HL-60/S4 (cell line): ENCODE measurements around the gene RNF128.
"Not testable (repeated sequence)": the region's sequence is repeated elsewhere in the genome, so short reads cannot be mapped to it uniquely, and the experiment has no call there.

Experiments
- in situ Hi-C: fragments of 300-500 bp; cut with MboI; formaldehyde crosslinking; loops from 2 replicates; pipeline ENCODE4 v1.14.3; 2022; ENCODE audit warnings: low sequenced_read_pairs

RNF128 gene

DNA sequence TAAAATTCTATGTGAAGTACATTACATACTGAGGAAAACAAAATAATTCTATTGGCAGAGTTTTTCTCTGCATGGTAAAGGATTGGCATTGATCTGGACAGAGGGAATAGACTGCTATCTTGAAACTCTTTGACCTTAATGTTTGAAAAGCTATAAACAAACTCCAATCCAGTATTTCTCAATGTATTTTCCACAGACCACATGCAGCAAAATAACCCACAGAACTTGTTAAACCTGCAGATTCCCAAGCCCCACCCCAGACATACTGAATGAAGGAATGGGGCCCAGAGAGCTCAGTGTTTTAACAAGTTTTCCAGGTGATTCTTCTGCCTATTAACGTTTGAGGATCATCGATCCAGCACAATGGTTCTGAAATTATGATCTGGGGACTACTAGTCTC, 15.7 kb downstream of the RNF128 start:
- in situ Hi-C loops: no loop called here

DNA sequence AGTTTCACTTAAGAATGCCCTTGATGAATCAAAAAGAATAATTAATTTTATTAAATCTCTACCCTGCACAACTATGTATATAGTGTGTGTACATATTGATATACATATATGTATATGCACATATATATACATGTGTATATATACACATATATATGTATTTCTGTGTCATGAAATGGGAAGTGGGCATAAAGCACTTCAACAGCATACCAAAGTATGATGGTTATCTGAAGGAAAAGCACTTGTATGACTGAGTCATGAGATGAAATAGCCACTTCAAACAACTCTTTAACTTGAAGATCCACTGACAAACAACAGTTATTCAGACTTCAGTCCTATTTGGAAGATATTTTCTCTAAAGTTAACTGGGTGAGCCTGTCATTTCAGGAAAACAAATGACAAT, 16.3 kb downstream of the RNF128 start:
- in situ Hi-C loops: no loop called here

DNA sequence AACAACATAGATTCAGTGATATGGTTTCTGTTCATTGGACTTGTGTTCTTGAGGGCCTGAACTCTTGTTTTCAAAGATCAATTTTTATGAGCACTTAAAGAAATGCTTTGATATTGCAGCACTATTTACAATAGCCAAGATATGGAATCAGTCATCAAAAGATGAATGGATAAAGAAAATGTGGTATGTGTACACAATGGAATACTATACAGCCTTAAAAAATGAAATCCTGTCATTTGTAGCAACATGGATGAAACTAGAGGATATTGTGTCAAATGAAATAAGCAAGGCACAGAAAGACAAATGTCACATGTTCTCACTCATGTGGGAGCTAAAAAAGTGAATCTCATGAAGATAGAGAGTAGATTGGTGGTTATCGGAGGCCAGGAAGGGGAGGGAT, 21.9 kb downstream of the RNF128 start:
- in situ Hi-C loops: no loop called here

DNA sequence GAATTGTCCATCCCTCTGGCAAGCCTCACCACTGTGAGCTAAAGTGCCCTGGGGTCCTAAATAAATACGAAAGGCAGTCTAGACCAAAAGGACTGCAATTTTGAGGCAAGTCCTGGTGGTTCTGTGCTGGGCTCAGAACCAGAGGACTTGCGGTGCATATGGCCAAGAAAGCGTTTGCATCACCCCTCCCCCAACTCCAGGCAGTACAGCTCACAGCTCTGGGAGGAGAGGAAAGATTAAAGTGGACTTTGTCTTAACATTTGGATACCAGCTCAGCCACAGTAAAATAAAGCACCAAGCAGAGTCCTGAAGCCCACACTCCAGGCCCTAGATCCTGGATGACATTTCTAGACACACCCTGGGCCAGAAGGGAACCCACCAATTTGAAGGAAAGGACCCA, 24.9 kb downstream of the RNF128 start:
- in situ Hi-C loops: no loop called here

DNA sequence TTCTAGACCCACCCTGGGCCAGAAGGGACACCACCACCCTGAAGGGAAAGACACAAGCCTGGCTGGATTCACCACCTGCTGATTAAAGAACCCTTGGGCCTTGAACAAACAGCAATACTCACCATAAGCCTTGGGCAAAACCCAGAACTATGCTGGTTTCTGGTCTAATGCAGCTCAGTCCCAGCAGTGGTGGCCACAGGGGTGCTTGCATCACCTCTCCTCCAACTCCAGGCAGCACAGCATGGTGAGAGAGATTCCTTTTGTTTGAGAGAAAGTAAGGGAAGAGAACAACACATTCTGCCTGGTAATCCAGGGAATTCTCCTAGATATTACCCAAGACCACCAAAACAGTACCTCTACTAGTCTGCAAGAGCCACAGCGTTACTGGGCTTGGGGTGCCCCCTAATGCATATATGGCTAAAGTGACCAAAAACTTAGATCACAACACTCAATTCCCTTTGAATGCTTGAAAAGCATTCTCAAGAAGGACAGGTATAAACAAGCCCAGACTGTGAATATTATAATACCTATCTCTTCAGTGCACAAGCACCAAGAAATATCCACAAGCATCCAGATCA, 25.7 kb downstream of the RNF128 start:
- in situ Hi-C loops: no loop called here

DNA sequence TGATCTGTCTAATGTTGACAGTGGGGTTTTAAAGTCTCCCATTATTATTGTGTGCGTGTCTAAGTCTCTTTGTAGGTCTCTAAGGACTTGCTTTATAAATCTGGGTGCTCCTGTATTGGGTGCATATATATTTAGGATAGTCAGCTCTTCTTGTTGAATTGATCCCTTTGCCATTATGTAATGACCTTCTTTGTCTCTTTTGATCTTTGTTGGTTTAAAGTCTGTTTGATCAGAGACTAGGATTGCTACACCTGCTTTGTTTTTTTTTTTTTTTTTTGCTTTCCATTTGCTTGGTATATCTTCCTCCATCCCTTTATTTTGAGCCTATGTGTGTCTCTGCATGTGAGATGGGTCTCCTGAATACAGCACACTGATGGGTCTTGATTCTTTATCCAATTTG, 42.8 kb downstream of the RNF128 start:
- in situ Hi-C loops: not testable (repeated sequence)

DNA sequence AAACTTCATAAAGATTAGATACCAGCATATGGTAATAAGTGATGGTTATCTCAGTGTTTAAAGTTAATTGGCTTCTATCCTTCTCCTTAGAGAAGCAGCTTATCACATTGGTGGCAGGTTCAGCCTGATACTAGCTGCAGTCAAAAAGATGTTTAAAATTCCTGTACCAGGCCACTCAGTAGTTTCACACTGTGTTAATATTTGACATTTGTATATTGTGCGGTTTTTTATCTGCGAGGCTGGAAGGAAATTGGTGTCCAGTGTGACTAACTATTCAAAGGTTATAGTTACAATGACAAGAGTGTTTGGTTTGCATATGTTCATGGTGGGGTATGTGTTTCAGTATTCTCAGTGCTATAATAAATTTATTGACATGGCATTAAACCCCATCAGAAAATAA, 48.5 kb downstream of the RNF128 start:
- in situ Hi-C loops: no loop called here

DNA sequence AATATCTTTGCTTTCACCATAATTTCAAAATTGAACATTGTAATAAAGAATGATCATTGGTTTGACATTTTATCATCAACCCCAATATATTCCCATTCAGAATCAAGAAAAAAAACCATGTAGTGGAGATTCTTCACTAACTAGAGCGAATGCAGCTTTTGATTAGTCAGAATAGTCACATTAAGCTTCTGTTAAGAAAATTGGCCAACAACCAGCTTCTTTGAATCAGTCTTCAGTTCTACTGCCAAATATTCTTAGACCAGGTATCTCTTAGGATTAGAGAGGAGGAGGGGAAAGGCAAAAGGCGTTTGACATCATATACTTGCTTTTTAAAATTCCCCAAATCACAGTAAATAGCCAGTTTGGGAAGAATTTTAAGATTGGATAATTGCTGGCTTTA, 53.8 kb downstream of the RNF128 start:
- in situ Hi-C loops: no loop called here

DNA sequence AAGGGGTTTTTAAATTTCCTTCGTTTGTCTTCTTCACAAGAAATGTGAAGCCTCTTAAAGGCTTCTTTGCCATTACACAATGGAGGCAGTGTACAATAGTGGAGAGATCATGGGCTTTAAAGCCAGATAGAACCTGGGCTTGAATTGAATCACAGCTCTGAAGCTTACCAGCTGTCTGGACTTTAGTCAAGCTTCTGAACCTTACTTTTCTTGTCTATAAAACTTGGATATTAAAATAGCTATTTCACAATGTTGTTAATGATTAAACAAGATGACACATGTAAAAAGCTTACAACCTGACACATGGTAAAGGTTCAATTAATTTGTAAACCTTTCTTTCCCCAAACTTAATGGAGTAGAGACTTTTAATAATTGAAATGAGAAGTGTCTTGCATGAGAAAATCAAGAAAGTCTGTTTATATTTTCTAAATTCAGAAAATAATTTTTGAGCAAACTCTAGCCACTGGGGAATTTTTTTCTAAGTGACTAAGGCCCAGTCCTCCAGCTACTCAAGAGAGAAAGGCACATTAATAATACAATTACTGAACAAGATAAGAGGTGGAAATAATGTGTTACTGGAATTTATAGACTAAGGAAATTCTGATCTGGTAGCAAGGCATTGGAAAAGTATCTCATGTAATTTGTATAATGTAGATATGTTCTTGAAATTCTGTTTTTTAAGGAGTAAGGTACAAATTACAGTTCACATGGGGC, 54.3 kb downstream of the RNF128 start:
- in situ Hi-C loops: no loop called here

DNA sequence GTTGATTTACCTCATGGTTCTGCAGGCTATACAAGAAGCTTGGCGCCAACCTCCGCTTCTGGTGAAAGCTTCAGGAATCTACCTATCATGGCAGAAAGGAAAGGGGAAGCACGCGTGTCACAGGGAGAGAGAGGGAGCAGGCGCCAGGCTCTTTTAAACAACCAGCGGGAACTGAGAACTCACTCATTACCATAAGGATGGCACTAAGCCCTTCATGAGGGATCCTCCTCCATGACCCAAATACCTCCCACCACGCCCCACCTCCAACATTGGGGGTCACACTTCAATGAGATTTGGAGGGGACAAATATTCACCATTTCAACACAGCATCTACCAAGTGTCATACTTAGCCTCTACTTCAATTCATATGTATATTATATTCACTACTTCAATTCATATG, 57.2 kb downstream of the RNF128 start:
- in situ Hi-C loops: no loop called here

DNA sequence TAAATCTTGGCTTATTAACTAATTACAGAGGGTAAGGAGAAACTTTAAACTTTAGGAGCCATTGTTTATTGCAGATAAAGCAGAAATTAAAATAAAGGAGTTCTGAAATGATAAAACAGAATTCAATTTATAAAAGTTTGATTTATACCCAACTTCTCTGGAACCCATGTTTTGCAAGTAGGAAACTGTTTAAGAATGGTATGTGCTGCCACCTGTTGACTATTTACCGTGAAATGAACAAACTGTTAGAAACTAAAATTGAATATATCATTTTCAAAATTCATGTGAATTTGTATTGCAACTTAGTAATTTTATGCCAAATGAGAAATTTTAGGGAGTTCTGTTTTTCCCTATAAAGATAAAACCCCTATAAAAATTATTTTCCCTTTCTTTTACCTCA, 65.0 kb downstream of the RNF128 start:
- in situ Hi-C loops: no loop called here

DNA sequence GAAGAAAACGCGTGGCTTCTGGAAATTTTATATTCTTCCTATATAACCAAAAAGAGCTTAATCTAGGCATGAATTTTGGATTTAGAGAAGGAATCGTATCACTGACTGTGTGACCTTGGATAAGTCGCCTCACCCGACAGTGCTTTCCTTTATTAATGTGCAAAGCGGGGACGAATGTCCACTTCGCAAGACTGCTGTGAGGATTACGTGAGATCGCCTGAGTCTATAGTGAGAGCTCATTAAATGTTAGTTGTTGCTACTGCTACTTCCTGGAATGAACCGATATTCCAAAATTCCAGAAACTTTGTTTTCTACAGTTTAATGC, 75.5 kb downstream of the RNF128 start:
- in situ Hi-C loops: no loop called here

DNA sequence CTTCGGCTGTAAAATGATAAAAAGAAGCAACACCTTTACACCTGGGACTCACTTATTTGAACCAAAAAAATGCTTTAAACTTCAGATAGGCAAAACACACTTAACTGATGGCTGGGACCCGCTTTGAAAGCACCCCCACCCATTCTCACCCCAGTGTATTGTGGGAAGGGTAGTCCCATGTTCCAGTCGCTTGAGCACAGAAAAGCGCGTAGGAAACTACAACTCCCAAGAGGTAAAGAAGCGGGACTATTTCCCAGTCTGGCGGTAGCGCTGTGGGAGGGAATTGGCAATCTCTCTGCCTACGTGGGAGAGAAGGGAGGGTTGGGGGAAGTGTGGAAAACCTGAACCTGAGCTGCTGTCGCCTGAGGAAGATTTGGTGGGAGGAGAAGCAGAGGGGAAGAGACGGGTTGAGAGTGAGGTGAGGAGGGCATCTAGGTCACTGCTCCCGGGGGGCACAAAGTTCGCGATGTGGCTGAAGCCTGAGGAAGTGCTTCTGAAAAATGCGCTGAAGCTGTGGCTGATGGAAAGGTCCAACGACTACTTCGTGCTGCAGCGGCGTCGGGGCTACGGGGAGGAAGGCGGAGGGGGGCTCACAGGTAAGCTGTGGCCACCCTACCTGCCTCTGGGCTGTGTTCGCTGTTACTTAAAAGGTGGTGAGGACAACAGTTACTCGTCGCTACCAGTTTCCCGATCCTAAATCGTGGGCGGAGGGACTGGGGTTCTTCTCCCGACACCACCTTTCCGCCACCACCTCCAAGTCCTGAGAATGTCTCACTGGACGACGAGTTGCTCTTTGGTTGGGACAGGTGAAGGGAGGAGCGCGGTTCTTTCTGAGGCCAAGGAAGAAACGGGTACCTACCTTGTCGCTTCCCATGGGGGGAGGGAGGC, 76.1 kb downstream of the RNF128 start, which contains the start of gene TBC1D8B:
Gene TBC1D8B (plus strand): TSS at position 286 of the 888 bp plus-strand sequence. CDS start 181 bp downstream, at position 467.
- in situ Hi-C loops: no loop called here

DNA sequence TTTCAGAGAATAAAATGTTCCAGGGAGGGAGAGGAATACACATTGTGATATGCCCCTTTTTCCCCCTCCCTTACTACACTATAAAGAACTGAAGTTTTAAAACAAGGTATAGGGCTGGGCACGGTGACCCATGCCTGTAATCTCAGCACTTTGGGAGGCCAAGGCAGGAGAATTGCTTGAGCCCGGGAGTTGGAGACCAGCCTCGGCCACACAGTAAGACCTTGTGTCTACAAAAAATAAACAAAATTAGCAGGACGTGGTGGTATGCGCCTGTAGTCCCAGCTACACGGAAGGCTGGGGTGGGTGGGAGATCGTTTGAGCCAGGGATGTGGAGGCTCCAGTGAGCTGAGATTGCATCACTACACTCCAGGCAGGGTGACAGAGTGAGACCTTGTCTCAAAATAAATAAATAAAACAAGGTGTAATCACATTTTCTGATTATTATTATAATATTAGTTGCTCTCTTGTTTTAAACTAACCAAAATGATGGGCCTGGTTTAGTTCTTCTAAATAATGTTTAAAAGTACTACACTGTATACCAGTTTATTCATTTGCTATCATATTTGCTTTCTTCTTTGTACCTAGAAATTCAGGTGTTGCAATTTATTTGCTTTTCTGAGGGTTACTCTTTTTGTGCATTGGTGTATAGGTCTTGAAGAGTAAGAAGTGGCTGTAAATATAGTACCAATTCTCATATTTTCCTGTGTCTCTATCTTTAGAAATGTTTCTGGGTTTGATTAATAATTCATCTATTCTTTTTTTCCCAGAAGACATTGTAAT, 84.8 kb downstream of the RNF128 start:
- in situ Hi-C loops: no loop called here

DNA sequence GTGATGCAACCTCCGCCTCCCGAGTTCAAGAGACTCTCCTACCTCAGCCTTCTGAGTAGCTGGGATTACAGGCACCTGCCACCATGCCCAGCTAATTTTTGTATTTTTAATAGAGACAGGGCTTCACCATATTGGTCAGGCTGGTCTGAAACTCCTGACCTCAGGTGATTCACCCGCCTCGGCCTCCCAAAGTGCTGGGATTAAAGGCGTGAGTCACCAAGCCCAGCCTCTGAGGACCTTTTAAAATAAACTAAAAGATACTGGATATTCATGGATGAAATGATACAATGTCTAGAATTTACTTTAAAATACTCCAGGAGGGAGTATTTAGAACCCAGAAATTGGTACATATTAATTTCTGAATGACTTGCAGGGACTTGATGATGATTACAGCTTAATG, 86.4 kb downstream of the RNF128 start:
- in situ Hi-C loops: not testable (repeated sequence)

DNA sequence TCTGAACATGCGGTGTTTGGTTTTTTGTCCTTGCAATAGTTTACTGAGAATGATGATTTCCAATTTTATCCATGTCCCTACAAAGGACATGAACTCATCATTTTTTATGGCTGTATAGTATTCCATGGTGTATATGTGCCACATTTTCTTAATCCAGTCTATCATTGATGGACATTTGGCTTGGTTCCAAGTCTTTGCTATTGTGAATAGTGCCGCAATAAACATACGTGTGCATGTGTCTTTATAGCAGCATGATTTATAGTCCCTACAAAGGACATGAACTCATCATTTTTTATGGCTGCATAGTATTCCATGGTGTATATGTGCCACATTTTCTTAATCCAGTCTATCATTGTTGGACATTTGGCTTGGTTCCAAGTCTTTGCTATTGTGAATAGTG, 87.6 kb downstream of the RNF128 start:
- in situ Hi-C loops: not testable (repeated sequence)
